Pancreas (tissue), 10 donors: ENCODE measurements around the gene ALLC. TPM values are rescaled to one million over a fixed set of nuclear protein-coding genes. Genes with fewer than 3 reads are reported as not detected.
A peak's percentile ranks its signal among the peaks of the same experiment; 100 is the strongest.

ENCODE experiments used
- ATAC-seq, 4 donors: fragments of 200-7000 bp; cut with Tn5 transposase; one replicate each; pipeline versions ENCODE4 v1.8.0 to v1.9.1; 2020; ENCODE audit warnings: mild to moderate bottlenecking in 4 of 4, moderate library complexity in 4 of 4
- DNase-seq, 6 donors: peaks; one replicate each; pipeline ENCODE4 v3.0.0-alpha.2; 2020
- FAIRE-seq: peaks from 2 replicates; lab custom pipeline; 2012; peaks lifted over from hg19 to GRCh38; lab: Jason Lieb, UNC
- H3K27ac ChIP-seq, 4 donors: fragments of 200-600 bp; sonication (generic); 1 replicate in 3 of 4; 2 replicates in 1 of 4; pipeline versions ENCODE4 v1.5.0 to v1.8.0; 2020
- H3K27me3 ChIP-seq, 4 donors: fragments of 200-600 bp; one replicate each; pipeline ENCODE4 v1.8.0; 2021
- H3K36me3 ChIP-seq, 3 donors: fragments of 200-600 bp; sonication (generic) in 1 of 3; one replicate each; pipeline versions ENCODE4 v1.5.0 to v1.8.0; 2020 to 2021
- H3K4me1 ChIP-seq, 3 donors: fragments of 200-600 bp; one replicate each; pipeline ENCODE4 v1.8.0; 2021
- H3K4me3 ChIP-seq, 4 donors: fragments of 200-600 bp; sonication (generic) in 2 of 4; one replicate each; pipeline versions ENCODE4 v1.5.0 to v1.8.0; 2020 to 2021
- H3K9me3 ChIP-seq, 4 donors: fragments of 200-600 bp; one replicate each; pipeline ENCODE4 v1.8.0; 2021
- CTCF ChIP-seq, 4 donors: fragments of 200-600 bp; sonication (generic) in 3 of 4; IDR thresholded peaks; one replicate each; pipeline versions ENCODE4 v1.5.0 to v1.8.0; 2021; ENCODE audit warnings: antibody characterized with exemption in 4 of 4
- WGBS, 2 donors: extraction: QIAGEN DNeasy Blood & Tissue Kit; methylation state at CpG; one replicate each; pipeline ENCODE4 v1.1.7; 2013; 5-methylcytosine and 5-hydroxymethylcytosine counted together
- intact Hi-C, 3 donors: fragments of 100-400 bp; cut with DNase I; formaldehyde crosslinking; loops; one replicate each; pipeline versions ENCODE4 v1.11.1 to v1.14.2; 2022
- polyA plus RNA-seq, 2 donors: library from polyadenylated mRNA; stranded (reverse); fragments of 200-250 nt; gene quantifications; one replicate each; pipeline ENCODE4 v1.2.3, GENCODE V29; 2013
- total RNA-seq, 6 donors: library from RNA; stranded (reverse); fragmentation: NEBNext Ultra II Directional in 4 of 6; extraction: Animal tissue kit (Norgen Biotek cat#: 25700) in 4 of 6; gene quantifications; one replicate each; pipeline versions ENCODE4 v1.2.1 to v1.2.4, GENCODE V29; 2021 to 2023
- donor health status: healthy with polysubstance abuse.
- donor health status: DM: no; HTN: no; CAD: no; lungs with moderate emphysema.
- donor health status: DM: no; HTN: no; CAD: no.
- donor health status: control.
- donor health status: control.
- donor health status: Bipolar disorder and iron deficiency.
- donor health status: DM: yes; HTN: yes; CAD: no.
- donor health status: DM: no; HTN: no; CAD: no.
- donor health status: DM: no; HTN: no; CAD: no.
- donor health status: DM: yes; HTN: yes; CAD: no.

ALLC gene
- total and polyA plus RNA-seq, 8 donors: 0.68 to 0.75 TPM; not detected in 6

GRCh38 chr2:3666613-3666975 lies 8.6 kb downstream of the ALLC start:
- FAIRE-seq (no peak), DNase-seq (peak in 2 of 6 donors; percentile 5 to 34), ATAC-seq (no peak)
- intact Hi-C loops: no loop called here
- Histone ChIP-seq H3K4me3 (no peak overlapping the region), H3K4me1 (no peaks in the 10 kb centered on the region), H3K27me3 (no peaks in the 10 kb centered on the region), H3K36me3 (no peaks in the 10 kb centered on the region), H3K9me3 (no peaks in the 10 kb centered on the region), H3K27ac (no peak overlapping the region)
- WGBS, 2 donors: 77 to 81% methylated on average over 18 of the region's 18 CpGs
- no peak for TF ChIP-seq CTCF (IDR thresholded peaks at IDR 0.05)

GRCh38 chr2:3667151-3667631 lies 9.2 kb downstream of the ALLC start:
- DNase-seq: peak in 2 of 6 donors; percentile 4 to 43
- no peak overlapping the region for H3K4me3 ChIP-seq
- ATAC-seq: peak in 2 of 4 donors; percentile 50 to 82
- H3K4me1 ChIP-seq: no peaks in the 10 kb centered on the region
- intact Hi-C loops: no loop called here
- H3K9me3 ChIP-seq: no peaks in the 10 kb centered on the region
- no peak overlapping the region for H3K27ac ChIP-seq
- FAIRE-seq: no peak
- 59 to 60% methylated on average over 23 of the region's 23 CpGs for WGBS, 2 donors
- no peaks in the 10 kb centered on the region for H3K36me3 ChIP-seq
- H3K27me3 ChIP-seq: no peaks in the 10 kb centered on the region
- TF ChIP-seq CTCF (IDR thresholded peaks at IDR 0.05): no peak

GRCh38 chr2:3669656-3670055 lies 11.7 kb downstream of the ALLC start:
- TF ChIP-seq CTCF (IDR thresholded peaks at IDR 0.05): no peak
- DNase-seq (peak in 1 of 6 donors; percentile 2), ATAC-seq (no peak), FAIRE-seq (no peak)
- H3K4me1 ChIP-seq: no peaks in the 10 kb centered on the region
- intact Hi-C loops: no loop called here
- H3K27ac ChIP-seq: no peak overlapping the region
- no peaks in the 10 kb centered on the region for H3K36me3 ChIP-seq
- H3K4me3 ChIP-seq: no peak overlapping the region
- 66 to 78% methylated on average over 8 of the region's 8 CpGs for WGBS, 2 donors
- no peaks in the 10 kb centered on the region for H3K27me3 ChIP-seq
- H3K9me3 ChIP-seq: no peaks in the 10 kb centered on the region

GRCh38 chr2:3670376-3670775 lies 12.4 kb downstream of the ALLC start:
- ATAC-seq (no peak), FAIRE-seq (no peak), DNase-seq (peak in 2 of 6 donors; percentile 3 to 46)
- no peak for TF ChIP-seq CTCF (IDR thresholded peaks at IDR 0.05)
- H3K4me3 ChIP-seq: no peak overlapping the region
- H3K27ac ChIP-seq: no peak overlapping the region
- H3K36me3 ChIP-seq: no peaks in the 10 kb centered on the region
- H3K4me1 ChIP-seq: no peaks in the 10 kb centered on the region
- no peaks in the 10 kb centered on the region for H3K9me3 ChIP-seq
- H3K27me3 ChIP-seq: no peaks in the 10 kb centered on the region
- WGBS, 2 donors: 74 to 87% methylated on average over 15 of the region's 15 CpGs
- intact Hi-C loops: no loop called here

GRCh38 chr2:3670941-3671340 lies 12.9 kb downstream of the ALLC start:
- 72 to 88% methylated on average over 11 of the region's 11 CpGs for WGBS, 2 donors
- ATAC-seq (no peak), FAIRE-seq (no peak), DNase-seq (peak in 1 of 6 donors; percentile 1)
- H3K27ac ChIP-seq: no peak overlapping the region
- H3K27me3 ChIP-seq: no peaks in the 10 kb centered on the region
- no peaks in the 10 kb centered on the region for H3K4me1 ChIP-seq
- TF ChIP-seq CTCF (IDR thresholded peaks at IDR 0.05): no peak
- no peaks in the 10 kb centered on the region for H3K9me3 ChIP-seq
- H3K4me3 ChIP-seq: no peak overlapping the region
- intact Hi-C loops: no loop called here
- H3K36me3 ChIP-seq: no peaks in the 10 kb centered on the region
